SU-DHL-6 (cell line): ENCODE measurements around the gene B4GALNT1.
"Not testable (repeated sequence)": the region's sequence is repeated elsewhere in the genome, so short reads cannot be mapped to it uniquely, and the experiment has no call there.

Source experiments
- H2AFZ ChIP-seq: fragments of 200-600 bp; sonication (generic); 2 replicates; pipeline ENCODE4 v1.6.1; 2014; ENCODE audit warnings: low read depth, mild to moderate bottlenecking, moderate library complexity, mixed read lengths, antibody characterized with exemption, low read length; ENCODE audit not compliant: severe bottlenecking
- H3F3A ChIP-seq: fragments of 200-600 bp; shearing (Covaris generic); 2 replicates; pipeline ENCODE4 v1.6.0; 2016; ENCODE audit warnings: antibody characterized with exemption, mild to moderate bottlenecking; ENCODE audit not compliant: insufficient read depth
- H3K27ac ChIP-seq: fragments of 200-600 bp; sonication (generic); 2 replicates; pipeline ENCODE4 v1.5.1; 2016; ENCODE audit warnings: low read depth, mild to moderate bottlenecking, low read length, moderate library complexity, mixed read lengths
- H3K27me3 ChIP-seq: fragments of 200-600 bp; sonication (generic), shearing (Covaris generic); 2 replicates; pipeline ENCODE4 v1.6.0; 2014; ENCODE audit warnings: mild to moderate bottlenecking, low read length
- H3K36me3 ChIP-seq: fragments of 200-600 bp; sonication (generic); 2 replicates; pipeline ENCODE4 v1.6.1; 2014; ENCODE audit warnings: mild to moderate bottlenecking, low read length, mixed read lengths
- H3K4me2 ChIP-seq: fragments of 300-600, 200-600 bp; shearing (Covaris generic), sonication (generic); 2 replicates; pipeline ENCODE4 v1.6.0; 2014; ENCODE audit warnings: low read length, low read depth, mild to moderate bottlenecking; ENCODE audit not compliant: poor library complexity, severe bottlenecking
- H3K4me3 ChIP-seq: fragments of 200-600 bp; sonication (generic); 2 replicates; pipeline ENCODE4 v1.5.1; 2014; ENCODE audit warnings: antibody characterized with exemption, low read length, mild to moderate bottlenecking, mixed read lengths; ENCODE audit not compliant: insufficient read depth, poor library complexity, severe bottlenecking
- H3K79me2 ChIP-seq: fragments of 200-600 bp; sonication (generic); 2 replicates; pipeline ENCODE4 v1.6.1; 2014; ENCODE audit warnings: mild to moderate bottlenecking, low read length, moderate library complexity; ENCODE audit not compliant: insufficient read depth
- H3K9ac ChIP-seq: fragments of 200-600 bp; sonication (generic); 2 replicates; pipeline ENCODE4 v1.7.0; 2014; ENCODE audit warnings: mild to moderate bottlenecking, low read length
- H3K9me2 ChIP-seq: fragments of 200-600 bp; sonication (generic); replicated peaks from 2 replicates; pipeline ENCODE4 v1.6.1; 2014; ENCODE audit warnings: low read length; ENCODE audit not compliant: insufficient read depth
- H3K9me3 ChIP-seq: fragments of 200-600 bp; sonication (generic); 2 replicates; pipeline ENCODE4 v1.6.1; 2014; ENCODE audit warnings: low read length, mixed read lengths; ENCODE audit not compliant: insufficient read depth
- H4K20me1 ChIP-seq: fragments of 200-600 bp; sonication (generic); 2 replicates; pipeline ENCODE4 v1.6.1; 2014; ENCODE audit warnings: low read depth, mild to moderate bottlenecking, antibody characterized with exemption, low read length, moderate library complexity, mixed read lengths
- EZH2phosphoT487 ChIP-seq: fragments of 200-600 bp; sonication (generic), shearing (Covaris generic); conservative IDR thresholded peaks from 2 replicates; pipeline ENCODE4 v1.6.1; 2018; ENCODE audit warnings: mild to moderate bottlenecking, antibody characterized with exemption, low read length, moderate library complexity, mixed read lengths
- TF ChIP-seq, protein P1 (sequence below): fragments of 200-600 bp; sonication (generic); IDR thresholded peaks from one replicate; pipeline ENCODE4 v1.5.1; 2017; ENCODE audit warnings: antibody characterized with exemption, mild to moderate bottlenecking, low read length, moderate library complexity; ENCODE audit not compliant: insufficient read depth, poor library complexity, severe bottlenecking

Gene B4GALNT1

DNA sequence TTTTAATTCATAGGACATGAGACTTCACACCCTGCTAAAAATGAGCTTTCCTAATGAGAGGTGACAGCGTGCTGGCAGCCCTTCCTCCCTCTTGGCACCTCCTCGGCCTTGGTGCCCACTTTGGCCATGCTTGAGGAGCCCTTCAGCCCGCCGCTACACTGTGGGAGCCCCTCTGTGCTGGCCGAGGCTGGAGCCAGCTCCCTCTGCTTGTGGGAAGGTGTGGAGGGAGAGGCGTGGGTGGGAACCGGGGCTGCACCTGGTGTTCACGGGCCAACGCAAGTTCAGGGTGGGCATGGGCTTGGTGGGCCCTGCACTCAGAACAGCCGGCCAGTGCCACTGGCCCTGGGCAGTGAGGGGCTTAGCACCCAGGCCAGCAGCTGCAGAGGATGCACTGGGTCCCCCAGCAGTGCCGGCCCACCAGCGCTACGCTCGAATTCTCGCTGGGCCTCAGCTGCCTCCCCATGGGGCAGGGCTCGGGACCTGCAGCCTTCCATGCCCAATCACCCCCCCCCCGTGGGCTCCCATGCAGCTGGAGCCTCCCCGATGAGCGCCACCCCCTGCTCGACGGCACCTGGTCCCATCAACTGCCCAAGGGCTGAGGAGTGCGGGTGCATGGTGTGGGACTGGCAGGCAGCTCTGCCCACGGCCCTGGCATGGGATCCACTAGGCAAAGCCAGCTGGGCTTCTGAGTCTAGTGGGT is 22.7 kb upstream of the B4GALNT1 start:
- Histone ChIP-seq H3K4me3 (no peak overlapping the region), H3F3A (no peaks in the 10 kb centered on the region), H3K4me2 (no peak overlapping the region), H4K20me1 (no peaks in the 10 kb centered on the region), H3K9me2 (no peaks in the 10 kb centered on the region), H3K79me2 (no peaks in the 10 kb centered on the region), H3K27ac (no peak overlapping the region), H3K9ac (no peak overlapping the region), H3K27me3 (no peaks in the 10 kb centered on the region), H2AFZ (no peak overlapping the region), H3K9me3 (peaks cover 5% of the 10 kb centered on the region; the same call in 1 of the 2 replicates), H3K36me3 (0 out of 2 replicates have a peak, but pooled peaks cover under 1% of the 10 kb centered on the region)
- TF ChIP-seq, protein P1, sequence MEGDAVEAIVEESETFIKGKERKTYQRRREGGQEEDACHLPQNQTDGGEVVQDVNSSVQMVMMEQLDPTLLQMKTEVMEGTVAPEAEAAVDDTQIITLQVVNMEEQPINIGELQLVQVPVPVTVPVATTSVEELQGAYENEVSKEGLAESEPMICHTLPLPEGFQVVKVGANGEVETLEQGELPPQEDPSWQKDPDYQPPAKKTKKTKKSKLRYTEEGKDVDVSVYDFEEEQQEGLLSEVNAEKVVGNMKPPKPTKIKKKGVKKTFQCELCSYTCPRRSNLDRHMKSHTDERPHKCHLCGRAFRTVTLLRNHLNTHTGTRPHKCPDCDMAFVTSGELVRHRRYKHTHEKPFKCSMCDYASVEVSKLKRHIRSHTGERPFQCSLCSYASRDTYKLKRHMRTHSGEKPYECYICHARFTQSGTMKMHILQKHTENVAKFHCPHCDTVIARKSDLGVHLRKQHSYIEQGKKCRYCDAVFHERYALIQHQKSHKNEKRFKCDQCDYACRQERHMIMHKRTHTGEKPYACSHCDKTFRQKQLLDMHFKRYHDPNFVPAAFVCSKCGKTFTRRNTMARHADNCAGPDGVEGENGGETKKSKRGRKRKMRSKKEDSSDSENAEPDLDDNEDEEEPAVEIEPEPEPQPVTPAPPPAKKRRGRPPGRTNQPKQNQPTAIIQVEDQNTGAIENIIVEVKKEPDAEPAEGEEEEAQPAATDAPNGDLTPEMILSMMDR, result no peak
- TF ChIP-seq EZH2phosphoT487, result no peak

DNA sequence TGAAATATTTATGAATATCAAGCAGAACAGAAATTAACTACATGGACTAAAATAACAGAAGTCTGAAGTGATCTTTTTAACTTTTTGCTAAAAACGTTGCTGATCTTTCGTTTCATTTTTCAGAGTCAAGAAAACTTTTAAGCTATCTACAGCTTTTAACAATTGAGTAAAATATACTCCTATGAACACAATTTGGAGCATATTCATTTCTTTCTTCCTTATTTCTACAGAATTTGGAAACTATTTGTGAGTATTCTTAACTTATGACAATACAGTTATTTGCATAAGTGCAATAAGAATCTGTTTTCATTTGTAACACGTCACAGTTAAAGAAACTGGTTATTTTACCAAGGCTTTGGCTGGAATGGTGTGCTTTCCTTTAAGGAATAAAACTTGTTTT is 21.0 kb upstream of the B4GALNT1 start:
- no peaks in the 10 kb centered on the region for H3K9me2 ChIP-seq
- H2AFZ ChIP-seq, result no peak overlapping the region
- H3F3A ChIP-seq, result no peaks in the 10 kb centered on the region
- TF ChIP-seq, protein P1, result no peak
- TF ChIP-seq EZH2phosphoT487, result no peak
- no peak overlapping the region for H3K4me2 ChIP-seq
- H4K20me1 ChIP-seq, result no peaks in the 10 kb centered on the region
- no peak overlapping the region for H3K9ac ChIP-seq
- H3K9me3 ChIP-seq, result no peaks in the 10 kb centered on the region; the same call in 1 of the 2 replicates
- H3K4me3 ChIP-seq, result no peak overlapping the region
- H3K27me3 ChIP-seq, result no peaks in the 10 kb centered on the region
- H3K36me3 ChIP-seq, result no peaks in the 10 kb centered on the region
- H3K79me2 ChIP-seq, result no peaks in the 10 kb centered on the region
- no peak overlapping the region for H3K27ac ChIP-seq

DNA sequence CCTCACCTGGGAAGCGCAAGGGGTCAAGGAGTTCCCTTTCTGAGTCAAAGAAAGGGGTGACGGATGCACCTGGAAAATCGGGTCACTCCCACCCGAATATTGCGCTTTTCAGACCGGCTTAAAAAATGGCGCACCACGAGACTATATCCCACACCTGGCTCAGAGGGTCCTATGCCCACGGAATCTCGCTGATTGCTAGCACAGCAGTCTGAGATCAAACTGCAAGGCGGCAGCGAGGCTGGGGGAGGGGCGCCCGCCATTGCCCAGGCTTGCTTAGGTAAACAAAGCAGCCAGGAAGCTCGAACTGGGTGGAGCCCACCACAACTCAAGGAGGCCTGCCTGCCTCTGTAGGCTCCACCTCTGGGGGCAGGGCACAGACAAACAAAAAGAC is 13.7 kb upstream of the B4GALNT1 start:
- not testable (repeated sequence) for H3K36me3 ChIP-seq, H3K27me3 ChIP-seq, H3K79me2 ChIP-seq, H3K27ac ChIP-seq, H2AFZ ChIP-seq, H3K4me2 ChIP-seq, H3K9me2 ChIP-seq, H3K9me3 ChIP-seq, H4K20me1 ChIP-seq, H3K9ac ChIP-seq, H3F3A ChIP-seq, H3K4me3 ChIP-seq

DNA sequence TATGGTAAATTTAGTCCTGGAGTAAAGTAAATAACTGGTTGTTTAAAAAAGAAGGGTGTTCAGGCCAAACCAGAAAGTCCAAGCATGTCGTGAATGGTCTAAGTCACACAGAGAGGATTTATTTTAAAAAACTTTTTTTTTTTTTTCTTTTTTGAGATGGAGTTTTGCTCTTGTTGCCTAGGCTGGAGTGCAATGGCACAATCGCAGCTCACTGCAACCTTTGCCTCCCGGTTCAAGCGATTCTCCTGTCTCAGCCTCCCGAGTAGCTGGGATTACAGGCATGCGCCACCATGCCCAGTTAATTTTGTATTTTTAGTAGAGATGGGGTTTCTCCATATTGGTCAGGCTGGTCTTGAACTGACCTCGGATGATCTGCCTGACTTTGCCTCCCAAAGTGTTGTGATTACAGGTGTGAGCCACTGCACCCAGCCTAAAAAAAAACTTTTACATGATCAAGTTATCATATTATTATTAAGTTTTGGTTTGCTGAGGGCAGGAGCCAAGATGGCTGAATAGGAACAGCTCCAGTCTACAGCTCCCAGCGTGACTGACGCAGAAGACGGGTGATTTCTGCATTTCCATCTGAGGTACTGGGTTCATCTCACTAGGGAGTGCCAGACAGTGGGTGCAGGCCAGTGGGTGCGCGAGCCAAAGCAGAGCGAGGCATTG is 13.1 kb upstream of the B4GALNT1 start:
- H2AFZ ChIP-seq, H3K79me2 ChIP-seq, H3K27me3 ChIP-seq, H3F3A ChIP-seq, H3K9me3 ChIP-seq, H3K27ac ChIP-seq, H4K20me1 ChIP-seq, H3K4me2 ChIP-seq, H3K4me3 ChIP-seq, H3K9ac ChIP-seq, H3K36me3 ChIP-seq, H3K9me2 ChIP-seq: not testable (repeated sequence)
